Stimulated activated CD8-positive, alpha-beta memory T cell treated with anti-CD3 and anti-CD28 coated beads, Interleukin-7, amount 100 ng/mL, for 4 hours (primary cell): ENCODE measurements around the gene MUC5B.
"Not testable (repeated sequence)": the region's sequence is repeated elsewhere in the genome, so short reads cannot be mapped to it uniquely, and the experiment has no call there.

Source experiments
- DNase-seq, 2 donors: peaks; one replicate each; pipeline ENCODE4 v3.0.0-alpha.2; 2020; ENCODE audit warnings: low read depth in 2 of 2

Gene MUC5B

DNA sequence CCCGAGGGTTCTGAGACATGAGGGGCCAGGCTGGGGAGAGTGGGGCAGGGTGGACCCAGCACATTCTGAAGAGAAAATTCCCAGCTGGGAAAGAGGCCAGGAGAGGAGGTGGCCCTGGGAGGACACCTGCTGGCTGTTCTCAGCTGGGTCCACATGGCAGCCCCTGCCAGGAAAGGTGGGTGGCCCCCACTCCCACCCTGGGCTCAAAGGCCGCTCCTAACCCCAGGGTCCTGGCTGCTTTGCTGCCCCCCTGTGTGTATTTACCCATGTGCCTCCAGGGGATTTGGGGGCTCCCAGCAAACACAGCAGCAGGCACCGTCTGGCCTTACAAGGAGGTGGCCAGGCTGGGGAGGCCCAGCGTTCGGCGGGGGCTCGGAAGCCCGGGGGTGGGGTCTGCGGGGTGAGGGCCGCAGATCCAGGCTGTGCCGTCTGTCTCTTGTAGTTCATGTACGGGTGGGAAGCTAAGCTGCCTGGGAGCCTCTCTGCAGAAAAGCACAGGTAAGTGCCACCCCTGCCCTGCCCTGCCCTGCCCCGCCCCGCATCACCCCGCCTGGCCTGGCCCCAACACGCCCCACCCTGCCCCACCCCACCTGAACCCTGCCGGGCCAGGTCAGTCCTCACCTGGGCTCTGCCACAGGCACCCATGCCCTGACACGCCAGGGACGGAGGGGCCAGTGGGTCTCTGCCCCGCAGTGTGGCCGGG is 10.6 kb downstream of the MUC5B start:
- DNase-seq, result no peak

DNA sequence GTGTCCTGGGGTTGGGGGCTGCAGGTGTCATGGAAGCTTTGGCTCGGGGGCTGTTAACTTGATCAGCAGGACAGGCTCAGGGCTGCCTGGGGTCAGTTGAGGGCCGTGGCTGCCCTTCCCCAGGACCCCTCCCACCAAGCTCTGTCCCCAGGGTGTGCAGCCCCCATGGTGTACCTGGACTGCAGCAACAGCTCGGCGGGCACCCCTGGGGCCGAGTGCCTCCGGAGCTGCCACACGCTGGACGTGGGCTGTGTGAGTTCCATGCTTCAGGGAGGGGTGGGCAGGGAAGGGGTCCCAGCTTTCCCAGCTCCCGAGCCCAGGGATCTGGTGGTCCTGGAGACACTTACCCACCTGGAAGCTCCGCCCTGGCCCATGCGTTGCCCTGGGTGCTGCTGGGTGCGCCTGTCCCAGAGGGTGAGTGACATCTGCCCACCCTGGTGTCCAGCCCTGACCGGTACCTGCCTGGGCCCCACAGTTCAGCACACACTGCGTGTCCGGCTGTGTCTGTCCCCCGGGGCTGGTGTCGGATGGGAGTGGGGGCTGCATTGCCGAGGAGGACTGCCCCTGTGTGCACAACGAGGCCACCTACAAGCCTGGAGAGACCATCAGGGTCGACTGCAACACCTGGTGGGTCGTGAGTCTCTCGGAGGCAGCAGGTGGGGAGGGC is 11.3 kb downstream of the MUC5B start:
- no peak for DNase-seq

DNA sequence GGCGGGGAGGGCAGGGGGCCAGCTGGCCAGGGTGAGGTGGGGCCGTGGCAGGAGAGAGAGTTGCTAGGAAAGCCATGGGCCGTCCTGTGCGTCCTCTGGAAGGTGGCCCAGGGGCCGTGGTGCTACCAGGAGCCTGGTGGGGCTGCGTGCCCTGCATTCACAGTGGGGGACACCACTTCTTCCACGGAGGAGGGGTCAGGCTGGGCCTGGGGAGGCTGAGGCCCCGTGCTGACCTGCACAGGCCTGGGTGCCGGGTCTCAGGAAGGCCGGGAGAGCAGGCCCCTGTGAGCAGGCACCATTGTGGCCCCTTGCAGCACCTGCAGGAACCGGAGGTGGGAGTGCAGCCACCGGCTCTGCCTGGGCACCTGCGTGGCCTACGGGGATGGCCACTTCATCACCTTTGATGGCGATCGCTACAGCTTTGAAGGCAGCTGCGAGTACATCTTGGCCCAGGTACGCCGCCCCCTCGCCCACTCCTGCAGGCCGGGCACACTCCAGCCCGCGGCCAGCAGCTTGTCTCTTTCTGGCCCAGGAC is 12.0 kb downstream of the MUC5B start:
- DNase-seq, result no peak

DNA sequence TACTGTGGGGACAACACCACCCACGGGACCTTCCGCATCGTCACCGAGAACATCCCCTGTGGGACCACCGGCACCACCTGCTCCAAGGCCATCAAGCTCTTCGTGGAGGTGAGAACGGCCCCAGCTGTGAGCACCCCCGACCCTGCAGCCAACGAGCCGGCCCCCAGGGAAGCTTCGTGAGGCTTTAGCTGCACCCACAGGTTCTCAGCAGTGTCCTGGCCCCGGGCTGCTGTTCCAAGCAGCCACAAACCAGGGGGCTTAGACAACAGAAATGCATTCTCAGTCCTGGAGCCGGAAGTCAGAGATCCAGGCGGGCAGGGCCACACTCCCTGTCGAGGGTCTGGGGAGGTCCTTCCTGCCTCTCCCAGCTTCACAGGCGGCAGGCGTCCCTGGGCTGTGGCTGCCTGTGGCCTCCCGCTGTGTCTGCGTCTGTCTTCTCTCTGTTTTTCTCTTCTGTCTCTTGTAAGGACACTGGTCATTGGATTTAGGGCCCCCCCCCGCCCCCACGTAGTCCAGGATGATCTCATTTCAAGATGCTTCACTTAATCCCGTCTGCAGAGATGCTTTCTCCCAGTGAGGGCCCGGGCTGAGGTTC is 12.5 kb downstream of the MUC5B start:
- no peak for DNase-seq

DNA sequence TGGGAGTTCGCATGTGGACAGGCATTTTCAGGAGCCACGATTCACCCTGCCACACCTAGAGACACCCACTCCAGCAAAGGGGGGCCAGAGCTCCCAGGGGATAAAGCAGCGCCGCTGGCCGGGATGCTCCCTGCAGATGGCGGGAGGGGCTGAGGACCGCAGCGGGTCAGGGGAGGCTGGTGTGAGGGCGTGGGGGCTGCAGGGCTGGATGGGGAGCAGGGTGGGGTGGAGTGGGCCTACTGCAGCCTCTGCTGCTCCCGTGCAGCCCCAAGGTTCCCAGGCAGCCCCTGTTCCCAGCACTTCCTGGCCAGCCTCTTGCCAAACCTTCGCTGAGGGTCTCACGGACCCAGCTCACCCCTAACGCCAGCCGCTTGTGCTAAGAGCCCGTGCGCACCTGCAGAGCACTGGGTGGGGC is 13.0 kb downstream of the MUC5B start:
- no peak for DNase-seq

DNA sequence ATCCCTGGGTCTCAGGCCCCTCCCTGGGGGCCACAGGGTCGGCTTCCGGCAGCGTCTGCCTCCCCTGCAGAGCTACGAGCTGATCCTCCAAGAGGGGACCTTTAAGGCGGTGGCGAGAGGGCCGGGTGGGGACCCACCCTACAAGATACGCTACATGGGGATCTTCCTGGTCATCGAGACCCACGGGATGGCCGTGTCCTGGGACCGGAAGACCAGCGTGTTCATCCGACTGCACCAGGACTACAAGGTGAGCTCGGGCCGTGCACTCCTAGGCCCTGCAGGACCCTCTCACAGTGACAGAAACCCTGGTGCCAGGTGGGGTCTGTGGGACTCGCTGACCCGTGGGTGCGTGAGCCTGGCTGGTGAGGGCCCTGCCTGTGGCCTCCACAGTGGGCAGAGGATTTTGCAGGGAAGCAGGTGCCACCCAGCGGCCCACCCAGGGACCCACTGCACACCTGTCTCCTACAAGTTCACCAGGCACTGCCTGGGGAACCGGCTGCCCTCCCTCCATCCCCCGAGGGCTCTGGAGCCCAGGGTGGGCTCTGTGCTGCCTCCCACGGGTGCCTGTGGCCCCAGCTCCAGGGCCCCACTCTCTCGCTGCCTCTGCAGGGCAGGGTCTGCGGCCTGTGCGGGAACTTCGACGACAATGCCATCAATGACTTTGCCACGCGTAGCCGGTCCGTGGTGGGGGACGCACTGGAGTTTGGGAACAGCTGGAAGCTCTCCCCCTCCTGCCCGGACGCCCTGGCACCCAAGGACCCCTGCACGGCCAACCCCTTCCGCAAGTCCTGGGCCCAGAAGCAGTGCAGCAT is 13.7 kb downstream of the MUC5B start:
- DNase-seq, result no peak

DNA sequence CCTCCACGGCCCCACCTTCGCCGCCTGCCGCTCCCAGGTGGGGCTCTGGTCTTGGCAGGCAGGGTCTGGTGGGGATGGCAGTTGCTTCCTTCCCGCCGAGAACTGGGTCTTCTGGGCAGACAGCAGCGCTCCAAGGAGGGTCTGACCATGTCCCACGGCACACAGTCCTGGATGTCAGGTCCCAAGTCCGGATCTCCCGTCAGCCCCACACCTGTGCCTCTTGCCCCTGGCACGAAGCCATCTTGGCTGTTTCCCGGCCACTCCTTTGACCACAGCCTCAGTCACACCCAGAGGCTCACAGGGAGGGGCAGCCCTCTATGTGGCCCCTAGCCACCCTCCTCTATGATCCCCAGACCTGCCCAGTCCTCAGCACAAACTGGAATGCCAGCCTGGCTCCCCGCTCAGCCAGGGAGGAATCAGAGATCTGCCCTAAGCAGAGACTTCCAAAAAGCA is 14.3 kb downstream of the MUC5B start:
- no peak for DNase-seq

DNA sequence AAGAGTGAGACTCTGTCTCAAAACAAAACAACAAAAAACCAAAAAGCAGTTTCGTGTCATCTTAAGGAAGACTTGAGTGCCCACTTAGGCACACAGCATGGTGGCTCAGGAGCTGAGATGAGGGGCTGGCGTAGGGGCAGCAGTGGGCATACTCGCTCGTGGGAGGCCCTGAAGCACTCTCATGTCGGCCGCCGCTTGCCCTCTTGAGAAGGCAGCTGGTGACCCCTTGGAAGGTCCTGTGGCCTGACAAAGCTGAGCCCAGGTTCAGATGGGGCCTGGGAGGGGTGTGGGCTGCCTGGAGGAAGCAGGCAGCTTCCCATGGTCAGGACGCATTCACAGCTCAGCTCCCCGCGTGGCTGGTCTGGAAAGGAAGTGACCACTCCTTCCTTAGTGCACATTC is 15.0 kb downstream of the MUC5B start:
- DNase-seq, result no peak

DNA sequence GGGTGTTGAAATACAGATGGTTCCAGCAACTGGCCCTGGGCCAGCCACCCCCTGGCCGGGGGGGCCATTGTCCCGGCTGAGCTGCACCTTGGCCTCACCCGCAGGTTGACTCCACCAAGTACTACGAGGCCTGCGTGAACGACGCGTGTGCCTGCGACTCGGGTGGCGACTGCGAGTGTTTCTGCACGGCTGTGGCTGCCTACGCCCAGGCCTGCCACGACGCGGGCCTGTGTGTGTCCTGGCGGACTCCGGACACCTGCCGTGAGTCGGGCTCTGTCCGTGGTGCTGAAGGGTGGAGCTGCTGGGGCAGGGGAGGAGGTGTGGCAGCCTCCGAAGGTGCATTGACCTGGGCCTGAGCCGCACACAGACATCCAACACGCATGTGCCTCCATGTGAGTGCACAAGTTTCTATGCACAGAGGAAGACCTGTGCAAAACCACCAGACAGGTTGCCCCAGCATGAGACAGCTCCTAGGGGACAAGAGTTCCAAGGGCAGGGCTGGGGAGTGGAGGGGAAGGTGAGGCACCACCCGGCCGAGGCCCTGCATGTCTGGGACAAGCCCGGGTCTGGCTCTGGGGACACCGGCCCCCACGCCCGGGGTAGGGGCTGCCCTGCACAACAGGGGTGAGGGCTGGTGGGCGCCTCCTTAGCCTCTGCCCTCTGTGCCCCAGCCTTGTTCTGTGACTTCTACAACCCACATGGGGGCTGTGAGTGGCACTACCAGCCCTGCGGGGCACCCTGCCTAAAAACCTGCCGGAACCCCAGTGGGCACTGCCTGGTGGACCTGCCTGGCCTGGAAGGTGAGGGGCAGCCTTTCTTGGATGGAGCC is 16.1 kb downstream of the MUC5B start:
- DNase-seq, result no peak

DNA sequence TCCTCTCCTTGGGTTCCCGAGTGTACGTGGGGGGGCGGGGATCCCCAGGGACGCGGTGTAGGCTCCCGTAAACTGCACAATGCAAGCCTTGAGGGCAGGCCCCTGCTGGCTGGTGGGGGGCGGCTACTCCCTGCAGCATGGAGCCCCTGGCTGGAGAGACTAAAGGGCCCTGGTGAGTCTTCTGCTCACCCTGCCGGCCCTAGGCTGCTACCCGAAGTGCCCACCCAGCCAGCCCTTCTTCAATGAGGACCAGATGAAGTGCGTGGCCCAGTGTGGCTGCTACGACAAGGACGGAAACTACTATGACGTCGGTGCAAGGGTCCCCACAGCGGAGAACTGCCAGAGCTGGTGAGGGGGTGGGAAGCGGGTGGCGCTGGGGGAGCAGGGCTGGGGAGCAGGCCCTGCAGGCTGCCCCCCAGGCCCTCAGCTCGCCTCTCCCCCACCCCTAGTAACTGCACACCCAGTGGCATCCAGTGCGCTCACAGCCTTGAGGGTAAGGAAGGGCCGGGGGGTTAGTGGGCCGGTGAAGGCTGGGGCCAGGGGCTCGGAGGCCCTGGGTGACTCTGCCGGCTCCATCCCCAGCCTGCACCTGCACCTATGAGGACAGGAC is 16.8 kb downstream of the MUC5B start:
- no peak for DNase-seq

DNA sequence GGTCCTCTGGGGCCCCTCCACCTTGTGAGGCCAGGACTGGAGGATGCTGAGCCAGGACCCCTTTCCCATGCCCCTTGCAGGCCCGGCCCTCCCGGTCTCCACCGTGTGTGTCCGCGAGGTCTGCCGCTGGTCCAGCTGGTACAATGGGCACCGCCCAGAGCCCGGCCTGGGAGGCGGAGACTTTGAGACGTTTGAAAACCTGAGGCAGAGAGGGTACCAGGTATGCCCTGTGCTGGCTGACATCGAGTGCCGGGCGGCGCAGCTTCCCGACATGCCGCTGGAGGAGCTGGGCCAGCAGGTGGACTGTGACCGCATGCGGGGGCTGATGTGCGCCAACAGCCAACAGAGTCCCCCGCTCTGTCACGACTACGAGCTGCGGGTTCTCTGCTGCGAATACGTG is 17.9 kb downstream of the MUC5B start:
- DNase-seq, result no peak

DNA sequence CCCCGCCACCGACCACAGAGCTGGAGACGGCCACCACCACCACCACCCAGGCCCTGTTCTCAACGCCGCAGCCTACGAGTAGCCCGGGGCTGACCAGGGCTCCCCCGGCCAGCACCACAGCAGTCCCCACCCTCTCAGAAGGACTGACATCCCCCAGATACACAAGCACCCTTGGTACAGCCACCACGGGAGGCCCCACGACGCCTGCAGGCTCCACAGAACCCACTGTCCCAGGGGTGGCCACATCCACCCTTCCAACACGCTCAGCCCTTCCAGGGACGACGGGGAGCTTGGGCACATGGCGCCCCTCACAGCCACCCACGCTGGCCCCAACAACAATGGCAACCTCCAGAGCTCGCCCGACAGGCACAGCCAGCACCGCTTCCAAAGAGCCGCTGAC is 18.8 kb downstream of the MUC5B start:
- no peak for DNase-seq

DNA sequence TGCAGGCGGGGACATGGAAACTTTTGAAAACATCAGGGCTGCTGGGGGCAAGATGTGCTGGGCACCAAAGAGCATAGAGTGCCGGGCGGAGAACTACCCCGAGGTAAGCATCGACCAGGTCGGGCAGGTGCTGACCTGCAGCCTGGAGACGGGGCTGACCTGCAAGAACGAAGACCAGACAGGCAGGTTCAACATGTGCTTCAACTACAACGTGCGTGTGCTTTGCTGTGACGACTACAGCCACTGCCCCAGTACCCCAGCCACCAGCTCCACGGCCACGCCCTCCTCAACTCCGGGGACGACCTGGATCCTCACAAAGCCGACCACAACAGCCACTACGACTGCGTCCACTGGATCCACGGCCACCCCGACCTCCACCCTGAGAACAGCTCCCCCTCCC is 19.4 kb downstream of the MUC5B start:
- DNase-seq, result no peak

DNA sequence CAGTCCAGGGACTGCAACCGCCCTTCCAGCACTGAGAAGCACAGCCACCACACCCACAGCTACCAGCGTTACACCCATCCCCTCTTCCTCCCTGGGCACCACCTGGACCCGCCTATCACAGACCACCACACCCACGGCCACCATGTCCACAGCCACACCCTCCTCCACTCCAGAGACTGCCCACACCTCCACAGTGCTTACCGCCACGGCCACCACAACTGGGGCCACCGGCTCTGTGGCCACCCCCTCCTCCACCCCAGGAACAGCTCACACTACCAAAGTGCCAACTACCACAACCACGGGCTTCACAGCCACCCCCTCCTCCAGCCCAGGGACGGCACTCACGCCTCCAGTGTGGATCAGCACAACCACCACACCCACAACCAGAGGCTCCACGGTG is 19.9 kb downstream of the MUC5B start:
- not testable (repeated sequence) for DNase-seq

DNA sequence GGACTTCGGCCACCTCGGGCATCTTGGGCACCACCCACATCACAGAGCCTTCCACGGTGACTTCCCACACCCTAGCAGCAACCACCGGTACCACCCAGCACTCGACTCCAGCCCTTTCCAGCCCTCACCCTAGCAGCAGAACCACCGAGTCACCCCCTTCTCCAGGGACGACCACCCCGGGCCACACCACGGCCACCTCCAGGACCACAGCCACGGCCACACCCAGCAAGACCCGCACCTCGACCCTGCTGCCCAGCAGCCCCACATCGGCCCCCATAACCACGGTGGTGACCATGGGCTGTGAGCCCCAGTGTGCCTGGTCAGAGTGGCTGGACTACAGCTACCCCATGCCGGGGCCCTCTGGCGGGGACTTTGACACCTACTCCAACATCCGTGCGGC is 20.7 kb downstream of the MUC5B start:
- not testable (repeated sequence) for DNase-seq

DNA sequence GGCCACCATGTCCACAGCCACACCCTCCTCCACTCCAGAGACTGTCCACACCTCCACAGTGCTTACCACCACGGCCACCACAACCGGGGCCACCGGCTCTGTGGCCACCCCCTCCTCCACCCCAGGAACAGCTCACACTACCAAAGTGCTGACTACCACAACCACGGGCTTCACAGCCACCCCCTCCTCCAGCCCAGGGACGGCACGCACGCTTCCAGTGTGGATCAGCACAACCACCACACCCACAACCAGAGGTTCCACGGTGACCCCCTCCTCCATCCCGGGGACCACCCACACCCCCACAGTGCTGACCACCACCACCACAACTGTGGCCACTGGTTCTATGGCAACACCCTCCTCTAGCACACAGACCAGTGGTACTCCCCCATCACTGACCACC is 21.7 kb downstream of the MUC5B start:
- DNase-seq, result not testable (repeated sequence)

DNA sequence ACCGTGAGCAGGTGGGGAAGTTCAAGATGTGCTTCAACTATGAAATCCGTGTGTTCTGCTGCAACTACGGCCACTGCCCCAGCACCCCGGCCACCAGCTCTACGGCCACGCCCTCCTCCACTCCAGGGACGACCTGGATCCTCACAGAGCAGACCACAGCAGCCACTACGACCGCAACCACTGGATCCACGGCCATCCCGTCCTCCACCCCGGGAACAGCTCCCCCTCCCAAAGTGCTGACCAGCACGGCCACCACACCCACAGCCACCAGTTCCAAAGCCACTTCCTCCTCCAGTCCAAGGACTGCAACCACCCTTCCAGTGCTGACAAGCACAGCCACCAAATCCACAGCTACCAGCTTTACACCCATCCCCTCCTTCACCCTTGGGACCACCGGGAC is 22.9 kb downstream of the MUC5B start:
- DNase-seq, result not testable (repeated sequence)

DNA sequence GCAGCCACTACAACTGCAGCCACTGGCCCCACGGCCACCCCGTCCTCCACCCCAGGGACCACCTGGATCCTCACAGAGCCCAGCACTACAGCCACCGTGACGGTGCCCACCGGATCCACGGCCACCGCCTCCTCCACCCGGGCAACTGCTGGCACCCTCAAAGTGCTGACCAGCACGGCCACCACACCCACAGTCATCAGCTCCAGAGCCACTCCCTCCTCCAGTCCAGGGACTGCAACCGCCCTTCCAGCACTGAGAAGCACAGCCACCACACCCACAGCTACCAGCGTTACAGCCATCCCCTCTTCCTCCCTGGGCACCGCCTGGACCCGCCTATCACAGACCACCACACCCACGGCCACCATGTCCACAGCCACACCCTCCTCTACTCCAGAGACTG is 23.4 kb downstream of the MUC5B start:
- DNase-seq, result not testable (repeated sequence)

DNA sequence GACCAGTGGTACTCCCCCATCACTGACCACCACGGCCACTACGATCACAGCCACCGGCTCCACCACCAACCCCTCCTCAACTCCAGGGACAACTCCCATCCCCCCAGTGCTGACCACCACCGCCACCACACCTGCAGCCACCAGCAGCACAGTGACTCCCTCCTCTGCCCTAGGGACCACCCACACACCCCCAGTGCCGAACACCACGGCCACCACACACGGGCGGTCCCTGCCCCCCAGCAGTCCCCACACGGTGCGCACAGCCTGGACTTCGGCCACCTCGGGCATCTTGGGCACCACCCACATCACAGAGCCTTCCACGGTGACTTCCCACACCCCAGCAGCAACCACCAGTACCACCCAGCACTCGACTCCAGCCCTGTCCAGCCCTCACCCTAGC is 24.2 kb downstream of the MUC5B start:
- not testable (repeated sequence) for DNase-seq

DNA sequence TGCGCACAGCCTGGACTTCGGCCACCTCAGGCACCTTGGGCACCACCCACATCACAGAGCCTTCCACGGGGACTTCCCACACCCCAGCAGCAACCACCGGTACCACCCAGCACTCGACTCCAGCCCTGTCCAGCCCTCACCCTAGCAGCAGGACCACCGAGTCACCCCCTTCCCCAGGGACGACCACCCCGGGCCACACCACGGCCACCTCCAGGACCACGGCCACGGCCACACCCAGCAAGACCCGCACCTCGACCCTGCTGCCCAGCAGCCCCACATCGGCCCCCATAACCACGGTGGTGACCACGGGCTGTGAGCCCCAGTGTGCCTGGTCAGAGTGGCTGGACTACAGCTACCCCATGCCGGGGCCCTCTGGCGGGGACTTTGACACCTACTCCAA is 26.1 kb downstream of the MUC5B start:
- not testable (repeated sequence) for DNase-seq

DNA sequence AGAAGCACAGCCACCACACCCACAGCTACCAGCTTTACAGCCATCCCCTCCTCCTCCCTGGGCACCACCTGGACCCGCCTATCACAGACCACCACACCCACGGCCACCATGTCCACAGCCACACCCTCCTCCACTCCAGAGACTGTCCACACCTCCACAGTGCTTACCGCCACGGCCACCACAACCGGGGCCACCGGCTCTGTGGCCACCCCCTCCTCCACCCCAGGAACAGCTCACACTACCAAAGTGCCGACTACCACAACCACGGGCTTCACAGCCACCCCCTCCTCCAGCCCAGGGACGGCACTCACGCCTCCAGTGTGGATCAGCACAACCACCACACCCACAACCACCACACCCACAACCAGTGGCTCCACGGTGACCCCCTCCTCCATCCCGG is 27.5 kb downstream of the MUC5B start:
- DNase-seq, result not testable (repeated sequence)
